Left colon (tissue), 2 donors: ENCODE results near the gene VAMP3. TPM values are rescaled to one million over a fixed set of nuclear protein-coding genes. Genes with fewer than 3 reads are reported as not detected.
A peak's percentile ranks its signal among the peaks of the same experiment; 100 is the strongest.

Experiments used
- ATAC-seq: fragments of 200-7000 bp; cut with Tn5 transposase; one replicate; pipeline ENCODE4 v1.9.1; 2020; ENCODE audit warnings: mild to moderate bottlenecking, moderate library complexity
- DNase-seq, 2 donors: peaks; one replicate each; pipeline ENCODE4 v3.0.0-alpha.2; 2020
- intact Hi-C, 2 donors: fragments of 100-400 bp; cut with DNase I in 1 of 2; cut with micrococcal nuclease in 1 of 2; formaldehyde crosslinking; loops; one replicate each; pipeline versions ENCODE4 v1.11.2 to v1.14.0; 2022; cut with DNase I, micrococcal nuclease
- total RNA-seq, 2 donors: library from RNA; stranded (reverse); fragmentation: NEBNext Ultra II Directional; extraction: Animal tissue kit (Norgen Biotek cat#: 25700); gene quantifications; one replicate each; pipeline ENCODE4 v1.2.1, GENCODE V29; 2021
- donor health status: DM: no; HTN: no; CAD: no.
- donor health status: DM: yes; HTN: yes; CAD: no.

Gene VAMP3
- total RNA-seq, 2 donors from 2014 or later: 90.9 to 100 TPM

DNA sequence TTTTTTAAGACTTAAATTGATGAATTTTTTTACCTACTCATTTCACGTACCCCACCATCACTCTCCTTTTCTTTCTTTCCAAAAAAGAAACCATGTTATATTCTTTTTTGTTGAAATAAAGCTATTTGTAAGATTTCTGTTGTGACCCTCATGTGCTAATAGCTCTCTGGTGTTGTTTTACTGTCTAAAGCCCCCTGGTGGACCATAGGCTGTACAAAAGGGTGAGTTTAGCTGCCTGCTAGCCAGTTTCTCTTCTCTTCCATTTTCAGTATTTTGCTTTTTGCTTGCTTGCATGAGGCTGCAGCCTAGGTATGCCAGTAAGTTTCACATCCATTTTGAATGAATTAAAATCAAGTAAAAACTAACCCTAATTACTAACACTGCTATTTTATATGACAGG lies 15.6 kb upstream of the VAMP3 start:
- ATAC-seq: no peak
- DNase-seq: no peak
- intact Hi-C loops: no loop called here

DNA sequence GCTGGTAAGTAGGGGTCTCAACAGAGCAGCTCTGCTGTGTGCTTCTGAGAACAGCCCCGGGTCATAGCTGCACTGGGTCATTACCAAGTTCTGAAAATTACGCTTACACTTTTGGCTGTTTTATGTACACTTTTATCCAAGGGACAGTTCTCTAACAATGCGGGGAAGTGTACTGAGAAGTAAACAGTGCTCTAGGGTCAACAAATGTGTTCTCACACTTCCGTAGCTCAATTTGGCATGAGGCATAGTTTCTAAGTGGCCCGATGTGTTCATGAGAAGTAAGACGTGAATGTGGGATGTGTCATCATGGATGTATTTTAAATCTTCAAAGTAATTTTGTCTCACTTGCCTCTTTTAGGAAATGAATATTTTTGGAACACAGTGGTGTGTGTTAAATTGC lies 10.9 kb upstream of the VAMP3 start:
- ATAC-seq (no peak), DNase-seq (no peak)
- intact Hi-C loops: no loop called here

DNA sequence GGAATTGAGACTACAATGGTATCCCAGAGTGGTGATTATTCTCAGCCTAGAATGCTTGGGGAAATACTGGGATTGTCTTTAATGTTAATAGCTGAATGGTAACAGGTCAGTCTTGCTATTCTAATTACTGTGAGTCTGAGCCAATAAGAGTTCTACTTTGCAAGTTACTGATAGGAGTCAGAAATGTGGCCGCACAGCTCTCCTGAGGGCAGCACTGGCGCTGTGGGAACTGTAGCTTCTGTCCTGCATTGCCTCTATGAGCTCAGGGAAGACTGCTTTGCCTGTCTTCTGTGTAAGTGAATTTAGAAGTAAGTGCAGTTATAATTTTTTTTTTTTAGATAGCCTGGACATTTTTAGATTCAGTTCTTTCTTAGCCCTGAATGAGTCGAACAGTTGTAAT lies 10.0 kb upstream of the VAMP3 start:
- no peak for ATAC-seq
- intact Hi-C loops: no loop called here
- no peak for DNase-seq

DNA sequence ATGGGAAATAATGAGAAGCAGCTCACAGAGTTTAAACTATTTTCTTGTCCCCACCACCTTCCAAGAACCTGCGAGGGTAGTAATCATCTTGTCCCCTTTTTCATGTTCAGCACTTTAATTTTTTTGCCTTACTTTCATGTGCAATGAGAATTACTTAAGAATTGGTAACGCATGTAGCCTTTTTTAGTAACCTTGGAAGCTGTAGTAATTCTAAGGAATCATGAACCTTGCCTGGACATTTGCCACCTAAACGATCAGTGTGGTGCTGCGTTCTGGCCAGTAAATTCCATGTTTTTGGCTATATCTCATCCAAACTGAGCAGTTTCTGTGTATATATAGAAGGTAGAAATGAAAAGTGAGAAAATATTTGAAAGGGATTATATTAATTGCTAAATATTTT lies 3.9 kb upstream of the VAMP3 start:
- no peak for ATAC-seq
- intact Hi-C loops: no loop called here
- no peak for DNase-seq

DNA sequence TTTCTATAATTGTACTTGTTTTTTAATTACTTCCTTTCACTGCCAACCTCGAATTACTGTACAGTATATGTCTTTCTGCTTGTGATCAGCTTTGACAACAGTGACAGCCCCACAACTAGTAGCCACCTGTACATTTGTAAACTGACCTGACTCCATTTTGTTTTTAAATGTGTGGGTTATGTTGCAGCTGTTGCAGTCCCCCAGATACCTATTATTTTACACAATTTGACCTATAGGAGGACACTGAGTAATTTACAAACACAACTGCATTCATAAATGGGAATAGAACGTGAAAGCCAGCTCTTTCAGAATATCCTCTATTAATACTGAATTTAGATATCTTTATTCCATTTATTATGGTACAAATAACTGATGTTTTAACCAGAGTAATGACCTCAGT lies 2.5 kb upstream of the VAMP3 start:
- ATAC-seq: no peak
- intact Hi-C loops: no loop called here

DNA sequence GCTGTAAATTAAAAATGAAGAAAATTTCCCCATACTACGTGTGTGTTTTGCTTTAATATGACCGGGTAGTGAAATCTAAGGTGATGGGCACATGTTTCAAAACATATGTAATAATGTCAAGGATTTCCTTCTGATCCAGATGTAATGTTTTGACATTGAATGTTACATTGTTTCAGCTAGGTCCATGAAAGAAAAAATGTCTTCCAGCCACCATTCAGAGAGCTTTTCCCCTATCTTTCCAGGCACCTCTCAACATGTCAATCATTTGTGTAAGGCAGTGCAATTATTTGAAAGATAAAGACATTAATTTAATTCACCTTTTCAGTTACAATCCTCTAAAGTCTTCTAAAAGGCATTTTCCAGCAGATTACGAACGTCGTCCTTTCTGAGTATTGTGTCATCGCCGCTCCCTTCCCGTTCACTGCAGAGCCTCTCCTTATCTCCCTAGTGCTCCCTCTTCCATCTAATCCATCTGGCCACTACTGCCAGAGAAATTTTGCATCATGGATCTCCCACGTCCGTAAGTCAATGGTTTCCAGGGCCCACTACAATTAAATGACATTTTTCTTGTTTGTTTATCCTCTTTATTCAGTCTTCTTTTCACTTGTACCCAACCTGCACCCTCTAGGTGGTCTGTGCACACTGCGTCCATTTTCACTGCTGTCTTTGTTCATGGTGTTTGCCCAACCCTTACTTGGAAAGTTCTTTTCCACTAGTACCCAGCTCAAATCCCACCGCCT lies 1.3 kb upstream of the VAMP3 start:
- DNase-seq: no peak
- ATAC-seq: no peak
- intact Hi-C loops: no loop called here

More for the DNA sequence above, 2.5 kb upstream of the VAMP3 start:
- DNase-seq: no peak

DNA sequence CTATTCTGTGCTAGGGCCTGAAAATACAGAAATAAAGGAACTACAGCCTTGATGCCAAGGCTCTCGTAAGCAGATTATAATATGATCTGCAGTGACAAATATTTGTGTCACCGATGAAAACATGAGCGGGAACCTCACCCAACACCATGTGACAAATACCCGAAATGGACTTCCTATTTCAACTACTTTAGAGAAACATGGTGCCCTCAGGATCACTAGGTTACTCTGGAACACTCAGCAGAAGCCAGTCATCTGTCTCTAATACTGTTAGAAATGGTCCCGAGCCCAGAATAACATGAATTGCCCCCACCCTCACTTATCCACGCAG lies 463 bp upstream of the VAMP3 start:
- DNase-seq (no peak), ATAC-seq (peak; percentile 21)
- intact Hi-C loops: no loop called here

DNA sequence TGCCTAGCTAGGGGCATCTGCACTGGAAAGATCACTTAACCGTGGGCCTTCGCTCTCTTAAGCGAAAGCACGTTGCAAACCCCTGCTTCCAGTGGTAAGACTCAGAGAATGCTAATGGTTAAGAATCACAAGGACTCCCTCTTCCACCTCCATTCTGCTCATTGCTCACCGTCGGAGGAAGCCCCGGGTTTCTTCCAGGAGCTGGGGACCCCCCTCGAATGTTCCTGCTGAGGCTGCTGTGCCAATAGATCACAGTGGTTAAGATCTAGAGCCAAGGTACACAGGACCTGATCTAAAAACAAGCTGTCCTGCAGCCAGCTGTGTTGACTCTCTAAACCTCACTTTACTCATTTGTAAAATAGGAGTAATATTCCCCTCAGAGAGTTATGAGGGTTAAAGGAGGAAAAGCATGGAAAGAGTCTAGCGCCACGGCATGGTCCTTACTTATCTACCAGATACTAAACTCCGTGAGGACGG lies 765 bp downstream of the VAMP3 start:
- intact Hi-C loops: no loop called here
- ATAC-seq: peak; percentile 16

DNA sequence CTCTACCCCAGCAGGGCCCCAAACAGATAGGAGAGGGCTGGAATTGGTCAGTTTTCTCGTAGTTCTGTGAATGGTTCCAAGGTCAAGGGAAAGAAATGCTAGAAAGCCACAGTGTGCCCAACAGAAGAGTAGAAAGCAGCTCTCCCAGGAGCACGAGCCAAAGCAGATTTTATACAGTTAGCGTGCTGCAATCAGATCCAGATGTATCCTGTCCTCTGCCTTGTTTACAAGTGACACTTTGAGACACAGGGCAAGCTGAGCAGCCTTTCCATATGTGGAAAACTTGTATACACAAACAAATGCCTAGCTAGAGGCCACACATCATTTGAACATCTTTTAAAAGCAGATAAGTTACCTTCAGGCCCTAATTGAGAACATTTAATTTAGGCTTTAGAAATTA lies 6.5 kb downstream of the VAMP3 start:
- intact Hi-C loops: no loop called here
- DNase-seq (no peak), ATAC-seq (no peak)

More for the DNA sequence above, 765 bp downstream of the VAMP3 start:
- DNase-seq: no peak

DNA sequence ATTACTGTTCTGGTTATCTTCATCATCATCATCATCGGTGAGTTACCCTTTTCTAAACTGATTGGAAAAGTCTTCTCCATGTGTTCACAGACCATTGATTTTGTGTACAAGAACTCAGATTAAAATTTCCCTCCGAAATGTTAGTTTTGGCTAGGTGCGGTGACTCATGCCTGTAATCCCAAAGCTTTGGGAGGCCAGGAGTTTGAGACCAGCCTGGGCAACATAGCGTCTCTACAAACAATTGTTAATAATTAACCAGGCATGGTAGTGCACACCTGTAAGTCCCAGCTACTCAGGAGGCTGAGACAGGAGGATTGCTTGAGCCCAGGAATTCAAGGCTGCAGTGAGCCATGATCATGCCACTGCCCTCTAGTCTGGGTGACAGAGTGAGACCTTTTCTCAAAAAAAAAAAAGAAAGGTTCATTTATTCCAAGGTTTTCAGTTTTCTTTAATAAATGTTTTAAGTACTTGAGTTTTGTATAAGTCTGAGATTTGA lies 7.1 kb downstream of the VAMP3 start:
- DNase-seq: no peak
- ATAC-seq: no peak
- intact Hi-C loops: no loop called here

DNA sequence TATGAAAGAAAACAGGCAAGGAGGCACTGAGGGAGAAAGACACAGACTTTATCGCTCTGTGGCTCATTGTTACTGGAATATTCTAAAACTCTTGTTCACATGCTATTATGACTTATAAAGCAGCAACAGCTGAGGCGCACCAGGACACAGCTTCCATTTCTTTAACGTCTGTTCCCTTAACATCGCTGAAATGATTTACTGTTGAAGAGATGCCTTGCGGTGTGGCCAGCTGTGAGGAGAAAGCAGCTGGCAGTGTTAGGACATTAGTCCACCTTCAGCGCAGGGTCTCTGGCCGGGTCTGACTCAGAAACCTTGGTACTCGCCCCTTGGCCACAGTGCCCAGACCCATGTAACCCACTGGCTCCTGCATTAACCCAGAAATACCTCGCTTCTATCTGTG lies 9.9 kb downstream of the VAMP3 start:
- ATAC-seq (no peak), DNase-seq (no peak)
- intact Hi-C loops: no loop called here

DNA sequence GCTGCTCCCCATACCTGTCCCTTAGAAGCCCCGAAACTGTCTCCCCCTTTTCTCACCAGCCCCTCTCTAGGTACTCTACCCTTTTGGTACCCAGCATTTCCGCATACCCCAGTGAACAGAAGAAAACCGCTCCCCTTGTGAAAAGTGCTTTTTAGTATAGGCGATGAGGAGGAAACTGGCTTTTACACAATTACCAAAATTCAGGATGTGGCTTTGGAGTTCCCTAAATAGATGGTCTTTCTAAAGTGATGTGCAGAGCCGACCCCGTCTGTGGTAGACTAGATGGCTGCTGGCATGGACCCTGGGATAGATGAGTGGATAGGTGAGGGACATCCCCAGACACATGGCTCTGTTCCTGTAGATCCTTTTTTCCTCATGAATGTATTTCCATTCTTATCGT lies 10.4 kb downstream of the VAMP3 start:
- intact Hi-C loops: no loop called here
- no peak for ATAC-seq
- no peak for DNase-seq

DNA sequence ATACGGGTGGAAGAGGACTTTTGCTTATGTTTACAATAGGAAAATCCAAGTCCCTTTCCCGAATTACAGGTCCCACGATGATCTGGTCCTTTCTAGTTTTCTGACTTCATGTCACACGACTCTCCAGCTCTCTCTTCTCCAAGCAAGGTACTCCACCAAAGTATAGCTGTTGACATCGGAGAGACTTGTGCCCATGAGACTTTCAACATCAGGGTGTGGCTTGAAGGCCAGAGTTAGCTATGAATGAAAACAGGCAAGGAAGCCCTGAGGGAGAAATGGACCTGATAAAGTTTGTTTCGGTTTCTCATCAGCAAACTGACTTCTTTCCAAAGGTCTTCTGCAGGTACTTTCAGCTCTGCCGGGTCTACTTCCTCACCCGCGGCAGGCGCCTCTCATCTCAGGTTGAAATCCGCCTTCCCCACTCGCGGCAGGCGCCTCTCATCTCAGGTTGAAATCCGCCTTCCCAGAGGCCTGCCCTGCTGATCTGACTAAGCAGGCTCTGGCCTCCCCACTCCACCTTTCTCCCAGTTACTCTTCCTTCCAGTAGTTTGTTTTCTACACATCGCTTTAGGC lies 10.9 kb downstream of the VAMP3 start:
- peak; percentile 29 to 38 for DNase-seq
- no peak for ATAC-seq
- intact Hi-C loops: no loop called here

DNA sequence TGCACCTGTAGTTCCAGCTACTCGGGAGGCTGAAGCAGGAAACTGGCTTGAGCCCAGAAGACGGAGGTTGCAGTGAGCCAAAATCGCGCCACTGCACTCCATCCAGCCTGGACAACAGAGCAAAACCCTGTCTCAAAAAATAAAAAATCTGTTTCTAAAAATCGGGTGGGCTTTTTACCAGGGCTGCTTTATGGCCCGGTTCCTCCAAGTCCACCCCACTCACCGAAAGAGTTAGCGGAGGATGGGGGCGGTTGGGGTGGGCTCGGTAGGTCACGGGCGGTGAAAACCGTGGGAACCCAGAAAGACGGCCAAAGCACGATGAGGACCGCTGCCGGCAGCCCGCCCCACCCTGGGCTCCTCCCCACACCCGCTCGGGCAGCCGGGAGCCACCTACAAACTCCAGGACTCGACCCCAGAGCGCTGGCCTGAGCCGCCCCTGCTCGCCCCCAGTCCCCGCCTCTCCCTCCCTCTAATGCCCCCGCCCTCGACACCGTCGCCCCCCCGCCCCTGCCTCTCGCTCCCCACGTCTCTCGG lies 12.1 kb downstream of the VAMP3 start:
- DNase-seq (peak; percentile 74 to 82), ATAC-seq (peak; percentile 54)
- intact Hi-C loops: no loop called here

DNA sequence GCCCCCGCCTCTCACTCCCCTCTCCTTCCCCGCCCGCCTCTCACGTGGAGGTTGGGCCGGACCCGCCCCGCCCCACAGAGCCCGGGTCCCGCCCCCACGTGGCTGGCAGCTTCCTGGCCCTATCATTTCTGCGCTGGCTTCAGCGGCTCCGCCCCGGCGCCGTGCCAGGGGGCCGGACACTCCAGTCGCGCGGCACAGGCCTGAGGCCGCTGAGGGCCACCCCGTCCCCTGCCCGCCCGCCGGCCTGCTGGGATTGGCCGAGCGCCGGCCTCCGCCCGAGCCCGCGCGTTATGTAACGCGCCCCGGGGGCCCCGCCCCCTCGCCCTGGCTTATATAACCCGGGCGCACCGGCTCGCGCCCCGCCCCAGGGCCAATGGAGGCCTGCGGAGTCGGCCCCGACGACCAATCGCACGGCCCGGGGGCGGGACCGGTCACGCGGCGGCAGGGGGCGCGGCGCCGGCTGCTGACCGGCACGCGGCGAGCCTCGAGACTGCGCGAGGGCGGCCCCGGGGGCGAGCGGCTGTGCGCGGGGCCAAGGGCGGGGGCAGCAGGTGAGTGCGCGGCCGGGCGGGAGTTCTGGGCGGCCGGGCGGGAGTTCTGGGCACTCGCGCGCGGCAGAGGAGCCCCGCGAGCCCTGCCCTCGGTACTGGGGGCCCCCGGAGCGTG lies 12.9 kb downstream of the VAMP3 start, which contains the start of gene PER3:
TSS of gene PER3 (plus strand) at position 466 of the 666 bp plus-strand sequence. CDS start 587 bp downstream, outside the sequence.
- ATAC-seq: peak; percentile 93
- DNase-seq: peak; percentile 95 to 96
- intact Hi-C loops: no loop called here

DNA sequence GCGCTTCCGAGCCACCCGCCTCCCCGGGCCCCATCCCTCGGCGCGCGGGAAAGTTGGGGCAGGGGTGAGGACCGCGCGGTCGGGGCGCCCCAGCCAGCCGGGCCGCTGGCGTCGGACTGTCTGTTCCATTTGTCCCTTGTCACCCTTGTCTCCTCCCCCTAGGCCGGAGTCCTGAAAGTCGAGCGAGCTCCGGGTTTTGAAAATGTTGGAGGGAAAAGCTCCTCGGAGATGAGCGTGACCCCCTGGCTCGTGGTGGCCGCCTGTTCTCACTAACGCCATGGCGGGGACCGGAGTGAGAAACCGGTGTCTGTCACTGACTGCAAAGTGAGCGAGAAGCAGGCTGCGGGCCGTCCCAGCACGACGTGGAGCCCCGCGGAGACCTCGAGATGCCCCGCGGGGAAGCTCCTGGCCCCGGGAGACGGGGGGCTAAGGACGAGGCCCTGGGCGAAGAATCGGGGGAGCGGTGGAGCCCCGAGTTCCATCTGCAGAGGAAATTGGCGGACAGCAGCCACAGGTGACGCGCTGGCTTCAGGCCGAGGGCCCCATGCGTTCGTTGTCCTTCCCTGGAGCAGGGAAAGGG lies 13.5 kb downstream of the VAMP3 start:
- ATAC-seq: no peak
- intact Hi-C loops: no loop called here
- DNase-seq: peak; percentile 30 to 35

DNA sequence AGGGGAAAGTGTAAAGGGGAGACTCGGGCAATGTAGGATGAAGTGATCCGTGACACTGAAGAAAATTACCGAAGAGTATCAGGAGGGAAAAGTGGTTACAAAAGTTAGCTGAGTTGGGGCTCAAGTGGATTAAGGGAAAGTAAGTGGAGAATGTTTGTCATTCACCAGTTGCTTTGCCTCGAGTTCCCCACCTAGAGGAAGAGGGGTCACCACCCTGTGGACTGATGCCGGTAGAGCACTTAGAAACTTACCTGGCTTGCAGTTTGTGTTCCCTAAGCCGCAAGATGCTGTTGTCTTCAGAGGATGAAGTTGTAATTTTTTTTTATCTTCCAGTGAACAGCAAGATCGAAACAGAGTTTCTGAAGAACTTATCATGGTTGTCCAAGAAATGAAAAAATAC lies 14.0 kb downstream of the VAMP3 start:
- intact Hi-C loops: no loop called here
- no peak for ATAC-seq

DNA sequence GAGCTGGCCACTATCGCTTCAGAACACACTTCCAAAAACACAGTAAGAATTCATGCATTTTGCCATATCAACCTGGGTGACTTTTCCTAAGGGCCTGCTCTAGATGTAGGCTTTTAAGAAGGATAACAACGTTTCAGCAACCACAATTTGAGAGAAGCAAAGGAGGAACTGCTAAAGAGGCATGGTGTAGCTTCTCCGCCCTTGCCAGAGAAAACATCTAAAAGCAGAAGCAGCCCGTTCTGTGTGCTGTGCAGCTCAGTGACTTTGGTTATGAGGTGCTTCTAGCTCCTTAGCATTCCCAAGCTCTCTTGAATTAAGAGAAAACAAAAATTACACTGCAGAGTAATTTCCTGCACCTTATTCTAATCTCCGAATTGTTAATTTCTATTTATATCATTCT lies 15.7 kb downstream of the VAMP3 start:
- ATAC-seq (no peak), DNase-seq (no peak)
- intact Hi-C loops: no loop called here

More for the DNA sequence above, 14.0 kb downstream of the VAMP3 start:
- no peak for DNase-seq

DNA sequence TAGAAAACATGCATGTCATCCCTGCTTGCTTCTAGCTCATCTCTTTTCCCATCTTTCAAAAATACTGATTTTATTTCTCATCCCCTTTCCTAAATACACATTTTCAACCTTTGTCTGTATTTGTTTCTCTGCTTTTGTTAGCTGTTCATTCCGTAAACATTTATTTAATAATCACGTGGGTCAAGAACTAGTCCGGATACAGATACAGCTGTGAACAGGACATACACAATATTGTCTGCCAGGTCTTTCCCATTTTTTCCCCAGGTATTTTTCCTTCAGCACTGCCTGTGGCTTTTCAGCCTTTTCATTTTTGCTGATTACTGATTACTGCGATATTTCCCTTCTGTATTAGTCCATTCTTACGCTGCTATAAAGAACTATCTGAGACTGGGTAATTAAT lies 18.7 kb downstream of the VAMP3 start:
- no peak for DNase-seq
- ATAC-seq: no peak
- intact Hi-C loops: no loop called here
